HG02759 (cell line): ENCODE measurements around the gene SLFN5.
"Not testable (repeated sequence)": the region's sequence is repeated elsewhere in the genome, so short reads cannot be mapped to it uniquely, and the experiment has no call there.

Experiments
- ATAC-seq: cut with Tn5 transposase; IDR thresholded peaks from one replicate; pipeline ENCODE4 v1.9.1; 2021; ENCODE audit warnings: mild to moderate bottlenecking, moderate library complexity; ENCODE audit not compliant: unreplicated experiment

The SLFN5 gene

GRCh38 chr17:35242805-35243560 lies at the start of gene SLFN5:
Gene SLFN5, plus strand, starts transcription at chr17:35243072. Its CDS starts 15,619 bp downstream, at chr17:35258691.
- peak; percentile 60 for ATAC-seq

DNA sequence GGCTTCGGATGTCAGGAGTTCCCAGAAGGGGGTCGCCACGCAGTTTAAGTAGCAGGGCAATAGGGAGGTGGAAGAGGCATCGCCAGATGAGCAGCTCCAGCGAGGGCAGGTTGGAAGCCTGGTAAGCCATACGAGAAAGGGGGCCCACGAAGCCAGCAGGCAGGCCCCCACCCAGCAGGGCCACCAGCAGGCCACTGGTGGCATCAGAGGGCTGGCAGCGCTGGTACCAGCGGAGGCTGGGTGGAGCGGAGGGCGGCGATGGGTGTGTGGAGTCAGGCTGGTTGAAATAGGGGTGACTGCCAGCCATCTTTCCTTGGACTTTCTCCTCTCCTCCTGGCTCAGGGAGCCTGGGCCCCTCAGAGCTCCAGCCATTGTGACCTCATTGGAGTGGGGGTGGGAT lies 48.9 kb upstream of the SLFN5 start, which contains the start of gene SLC35G3:
SLC35G3 (minus strand) TSS at position 393 of the 400 bp plus-strand sequence; CDS start at position 307, 86 bp downstream.
- not testable (repeated sequence) for ATAC-seq

GRCh38 chr17:35195062-35195461 lies 47.8 kb upstream of the SLFN5 start:
- ATAC-seq, result not testable (repeated sequence)

DNA sequence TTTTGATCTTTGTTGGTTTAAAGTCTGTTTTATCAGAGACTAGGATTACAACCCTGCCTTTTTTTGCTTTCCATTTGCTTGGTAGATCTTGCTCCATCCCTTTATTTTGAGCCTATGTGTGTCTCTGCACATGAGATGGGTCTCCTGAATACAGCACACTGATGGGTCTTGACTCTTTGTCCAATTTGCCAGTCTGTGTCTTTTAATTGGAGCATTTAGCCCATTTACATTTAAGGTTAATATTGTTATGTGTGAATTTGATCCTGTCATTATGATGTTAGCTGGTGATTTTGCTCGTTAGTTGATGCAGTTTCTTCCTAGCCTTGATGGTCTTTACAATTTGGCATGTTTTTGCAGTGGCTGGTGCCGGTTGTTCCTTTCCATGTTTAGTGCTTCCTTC lies 40.3 kb upstream of the SLFN5 start:
- ATAC-seq, result not testable (repeated sequence)

DNA sequence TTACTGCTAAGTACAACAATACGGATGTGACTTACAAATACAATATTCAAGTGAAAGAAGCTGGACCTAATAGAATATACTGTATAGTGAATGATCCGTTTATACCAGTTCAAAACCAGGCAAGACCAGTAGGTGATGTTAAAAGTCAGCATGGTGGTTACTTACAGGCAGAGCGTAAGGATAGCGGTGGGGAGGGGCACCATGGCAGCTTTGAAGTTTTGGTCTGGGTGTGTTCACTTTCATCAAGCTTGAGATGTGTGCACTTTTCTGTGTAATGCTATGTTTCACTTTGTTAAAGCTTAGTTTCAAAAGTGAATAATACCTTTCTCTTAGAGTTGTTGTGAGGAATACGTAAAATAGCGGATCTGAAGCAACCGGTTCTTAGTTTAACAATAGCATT lies 32.1 kb upstream of the SLFN5 start:
- no peak for ATAC-seq

DNA sequence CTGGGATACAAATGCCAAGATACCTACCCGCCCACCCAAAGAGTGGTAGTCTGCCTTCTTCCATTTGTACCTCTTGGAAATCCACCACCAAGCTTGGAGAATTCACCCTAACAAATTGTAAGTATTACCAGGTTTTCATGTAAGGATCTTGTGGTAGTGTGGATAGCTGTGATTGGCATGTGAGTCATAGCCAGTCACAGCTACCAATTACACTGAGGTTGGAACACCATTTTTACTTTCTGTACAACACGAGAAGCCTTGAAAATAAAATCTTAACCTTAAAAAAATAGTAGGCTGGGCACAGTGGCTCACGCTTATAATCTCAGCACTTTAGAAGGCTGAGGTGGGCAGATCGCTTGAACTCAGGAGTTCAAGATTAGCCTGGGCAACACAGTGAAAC lies 30.2 kb upstream of the SLFN5 start:
- ATAC-seq, result no peak

- no peak for ATAC-seq
Measured at GRCh38 chr17:35213412-35213940, 29.4 kb upstream of the SLFN5 start.

DNA sequence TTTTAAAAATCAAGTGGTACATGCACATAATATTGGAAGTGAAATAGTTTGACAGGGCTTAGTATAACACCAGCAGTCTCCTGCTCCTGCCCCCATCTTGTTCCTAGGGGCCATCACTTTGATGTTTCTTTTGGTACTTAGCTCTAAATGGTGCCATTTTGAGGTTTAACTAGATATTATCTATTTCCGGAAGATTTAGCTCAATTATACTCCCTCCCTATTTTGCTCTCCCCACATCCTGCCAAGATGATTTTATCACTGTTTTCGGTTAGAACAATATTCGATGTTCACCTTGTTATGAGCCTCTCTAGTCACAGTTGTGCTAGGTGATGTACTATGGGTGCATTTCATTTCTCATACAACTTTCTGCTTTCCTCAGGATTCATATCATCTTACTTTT lies 28.7 kb upstream of the SLFN5 start:
- no peak for ATAC-seq

- no peak for ATAC-seq
Measured at GRCh38 chr17:35214631-35215273, 28.1 kb upstream of the SLFN5 start.

DNA sequence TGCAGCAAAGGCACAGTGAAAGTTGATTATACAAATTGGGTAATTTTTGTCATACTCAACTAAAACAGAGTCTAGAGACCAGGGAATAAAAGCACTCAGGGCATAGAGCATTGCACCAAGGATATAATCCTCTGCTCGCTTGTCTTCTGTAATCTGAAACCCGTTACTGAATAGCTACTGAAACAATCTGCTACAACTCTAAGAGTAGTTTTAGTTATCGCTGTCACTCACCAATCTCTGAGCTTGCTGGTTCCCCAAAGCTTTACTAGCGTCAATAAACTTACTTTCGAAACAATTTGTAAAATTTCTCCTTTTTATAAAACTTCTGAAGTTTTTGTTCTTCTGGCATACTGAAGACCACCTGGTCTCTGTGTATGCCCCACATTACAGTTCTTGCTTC lies 25.8 kb upstream of the SLFN5 start:
- no peak for ATAC-seq

DNA sequence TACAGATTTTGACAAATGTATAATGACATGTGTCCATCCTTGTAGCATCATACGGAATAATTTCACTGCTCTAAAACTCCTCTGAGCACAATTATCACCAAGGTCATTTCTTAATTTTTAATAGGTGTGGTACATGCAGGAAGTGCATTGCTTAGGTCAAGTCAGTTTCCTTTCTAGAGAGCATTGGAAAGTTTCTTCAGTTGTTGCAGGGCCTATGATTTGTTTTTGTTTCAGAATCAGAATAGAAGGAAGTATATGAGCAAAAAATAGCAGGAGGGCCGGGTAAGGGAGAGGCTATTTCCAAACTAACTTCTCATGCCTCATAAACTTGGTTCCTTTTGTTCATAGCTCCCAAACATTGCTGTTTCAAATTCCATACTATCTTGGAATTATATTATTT lies 24.0 kb upstream of the SLFN5 start:
- no peak for ATAC-seq

DNA sequence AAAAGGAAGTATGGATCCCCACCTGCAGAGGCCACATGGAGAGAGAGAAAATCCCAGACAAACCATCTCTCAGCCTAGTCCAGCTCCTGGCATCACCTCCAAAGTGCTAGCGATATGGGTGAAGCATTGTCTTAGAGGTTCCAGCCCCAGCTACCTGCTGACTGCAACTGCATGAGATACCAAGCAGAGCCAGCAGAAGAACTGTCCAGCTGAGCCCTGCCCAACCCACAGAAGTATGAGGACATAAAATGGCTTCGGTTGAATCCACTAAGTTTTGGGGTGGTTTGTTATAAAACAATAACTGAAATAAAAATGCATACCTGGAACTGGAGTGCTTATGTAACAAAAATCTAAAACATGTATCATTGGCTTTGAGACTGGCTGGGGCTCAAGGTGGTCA lies 20.4 kb upstream of the SLFN5 start:
- no peak for ATAC-seq

GRCh38 chr17:35224436-35224835 lies 18.4 kb upstream of the SLFN5 start:
- no peak for ATAC-seq

- no peak for ATAC-seq
Measured at GRCh38 chr17:35227546-35227945, 15.3 kb upstream of the SLFN5 start.

- no peak for ATAC-seq
Measured at GRCh38 chr17:35229638-35230037, 13.2 kb upstream of the SLFN5 start.

GRCh38 chr17:35234315-35234714 lies 8.6 kb upstream of the SLFN5 start:
- ATAC-seq, result not testable (repeated sequence)

DNA sequence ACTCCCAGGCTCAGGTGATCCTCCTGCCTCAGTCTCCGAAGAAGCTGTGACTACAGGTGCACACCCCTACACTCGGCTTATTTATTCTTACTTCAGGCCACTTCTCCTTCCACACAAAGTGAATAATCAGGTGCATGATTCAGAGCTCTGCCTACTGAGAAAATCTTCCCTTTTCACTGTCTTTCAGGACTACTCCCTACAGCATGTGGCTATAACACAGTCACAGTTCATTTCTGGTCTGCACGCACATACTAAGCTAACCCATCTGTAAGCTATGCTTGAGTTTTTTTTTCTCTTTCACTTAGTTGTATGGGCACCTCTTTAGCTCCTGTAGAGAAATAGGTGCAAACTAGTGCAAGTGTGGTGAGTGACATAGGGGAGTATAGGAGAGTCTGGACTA lies 7.6 kb upstream of the SLFN5 start:
- ATAC-seq, result no peak

- ATAC-seq, result no peak
Measured at GRCh38 chr17:35235917-35236316, 7.0 kb upstream of the SLFN5 start.

DNA sequence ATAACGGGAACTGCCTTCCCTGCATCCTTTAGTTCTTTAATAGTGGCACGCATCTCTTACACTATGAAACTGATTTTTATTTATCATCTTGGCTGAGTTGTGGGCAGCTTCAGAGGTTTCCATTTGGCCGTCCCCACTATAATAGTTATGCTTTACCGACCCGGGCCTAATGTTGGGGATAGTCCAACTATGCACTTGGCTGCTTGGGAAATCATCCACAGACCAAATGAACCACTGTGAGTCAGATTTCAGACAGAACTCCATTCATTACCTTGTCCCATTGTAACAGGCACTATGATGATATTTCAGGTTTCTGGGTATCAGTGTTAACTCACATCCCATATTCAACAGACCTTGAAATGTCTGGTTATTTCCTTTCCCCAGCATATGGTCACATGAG lies 6.1 kb upstream of the SLFN5 start:
- ATAC-seq, result no peak

GRCh38 chr17:35238821-35239220 lies 4.1 kb upstream of the SLFN5 start:
- ATAC-seq, result no peak

DNA sequence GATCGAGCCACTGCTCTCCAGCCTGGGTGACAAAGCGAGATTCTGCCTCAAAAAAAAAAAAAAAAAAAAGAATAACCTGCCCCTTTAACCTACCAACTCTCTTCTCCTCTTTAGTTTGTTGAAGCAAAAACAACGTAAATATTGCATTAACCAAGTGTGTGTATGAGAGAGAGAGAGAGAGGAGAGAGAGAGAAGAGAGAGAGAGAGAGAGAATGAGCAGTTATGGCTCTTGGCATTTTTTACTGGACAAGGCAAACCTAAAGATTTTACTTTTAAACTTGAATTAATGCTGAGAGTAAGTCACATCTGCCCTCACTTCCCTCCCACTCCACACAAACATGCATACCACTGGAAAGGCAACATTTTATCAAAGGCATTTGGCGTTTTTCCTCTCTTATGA lies 3.0 kb upstream of the SLFN5 start:
- ATAC-seq, result no peak

- ATAC-seq, result no peak
Measured at GRCh38 chr17:35240861-35241260, 2.0 kb upstream of the SLFN5 start.
